Activated CD8-positive, alpha-beta memory T cell treated with anti-CD3 and anti-CD28 coated beads, Interleukin-2, amount 50 U/mL, for 4 hours (primary cell): Measurements from ENCODE around the gene TANC1.

Experiments used
- DNase-seq: peaks from one replicate; pipeline ENCODE4 v3.0.0-alpha.2; 2020

TANC1 gene

GRCh38 chr2:159147690-159148089, 179.2 kb downstream of the TANC1 start:
- no peak for DNase-seq

- DNase-seq, result no peak
Observed at GRCh38 chr2:159148901-159149300, 180.5 kb downstream of the TANC1 start.

GRCh38 chr2:159149747-159150146, 181.3 kb downstream of the TANC1 start:
- DNase-seq, result no peak

GRCh38 chr2:159150280-159150746, 181.9 kb downstream of the TANC1 start:
- DNase-seq, result no peak

- DNase-seq, result no peak
Observed at GRCh38 chr2:159151198-159152127, 183.0 kb downstream of the TANC1 start.

- no peak for DNase-seq
Observed at GRCh38 chr2:159152128-159152778, 183.8 kb downstream of the TANC1 start.

- no peak for DNase-seq
Observed at GRCh38 chr2:159153063-159153462, 184.6 kb downstream of the TANC1 start.

- DNase-seq, result no peak
Observed at GRCh38 chr2:159153463-159153862, 185.0 kb downstream of the TANC1 start.

GRCh38 chr2:159153951-159154350, 185.5 kb downstream of the TANC1 start:
- DNase-seq, result no peak

- no peak for DNase-seq
Observed at GRCh38 chr2:159154366-159154765, 185.9 kb downstream of the TANC1 start.

- no peak for DNase-seq
Observed at GRCh38 chr2:159155320-159155719, 186.9 kb downstream of the TANC1 start.

- no peak for DNase-seq
Observed at GRCh38 chr2:159155791-159156190, 187.4 kb downstream of the TANC1 start.

- DNase-seq, result no peak
Observed at GRCh38 chr2:159156834-159157233, 188.4 kb downstream of the TANC1 start.

GRCh38 chr2:159157361-159158209, 189.1 kb downstream of the TANC1 start:
- DNase-seq, result no peak

- no peak for DNase-seq
Observed at GRCh38 chr2:159160412-159160811, 192.0 kb downstream of the TANC1 start.

GRCh38 chr2:159160954-159161353, 192.5 kb downstream of the TANC1 start:
- DNase-seq, result no peak

- DNase-seq, result no peak
Observed at GRCh38 chr2:159163930-159164329, 195.5 kb downstream of the TANC1 start.

GRCh38 chr2:159164457-159164911, 196.0 kb downstream of the TANC1 start:
- no peak for DNase-seq

GRCh38 chr2:159165048-159165447, 196.6 kb downstream of the TANC1 start:
- no peak for DNase-seq

- no peak for DNase-seq
Observed at GRCh38 chr2:159168707-159169106, 200.3 kb downstream of the TANC1 start.

- no peak for DNase-seq
Observed at GRCh38 chr2:159169187-159169586, 200.7 kb downstream of the TANC1 start.

- DNase-seq, result no peak
Observed at GRCh38 chr2:159172403-159172802, 204.0 kb downstream of the TANC1 start.

GRCh38 chr2:159174759-159175158, 206.3 kb downstream of the TANC1 start:
- no peak for DNase-seq
